ENCODE measurements around the gene GRAMD2B.

- TF ChIP-seq CTCF (IDR thresholded peaks at IDR 0.05) (no peak), EP300 (IDR thresholded peaks at IDR 0.05) (no peak)
Observed at GRCh38 chr5:126490167-126490940, 67.1 kb downstream of the GRAMD2B start.

Data from upper lobe of left lung (tissue), 4 donors.